Measurements from ENCODE around the gene GASK1A. TPM values are rescaled to one million over a fixed set of nuclear protein-coding genes. Genes with fewer than 3 reads are reported as not detected.

Gene GASK1A
- total RNA-seq, 1 donor from 2014 or later: not detected

GRCh38 chr3:43074901-43075689 is 96.0 kb downstream of the GASK1A start:
- Mint-ChIP-seq H3K27ac (ENCODE audit: unreplicated experiment) (no peak overlapping the region), H3K27me3 (ENCODE audit: unreplicated experiment) (peaks cover 2% of the 10 kb centered on the region), H3K36me3 (ENCODE audit: unreplicated experiment) (peaks cover 21% of the 10 kb centered on the region), H3K4me1 (ENCODE audit: low read depth, unreplicated experiment) (no peaks in the 10 kb centered on the region), H3K9me3 (ENCODE audit: unreplicated experiment) (no peaks in the 10 kb centered on the region), H3K4me3 (ENCODE audit: unreplicated experiment) (no peak overlapping the region)
- no peak for TF ChIP-seq CTCF (IDR thresholded peaks at IDR 0.05; ENCODE audit: partially characterized antibody, unreplicated experiment)
- DNase-seq: no peak

DNA sequence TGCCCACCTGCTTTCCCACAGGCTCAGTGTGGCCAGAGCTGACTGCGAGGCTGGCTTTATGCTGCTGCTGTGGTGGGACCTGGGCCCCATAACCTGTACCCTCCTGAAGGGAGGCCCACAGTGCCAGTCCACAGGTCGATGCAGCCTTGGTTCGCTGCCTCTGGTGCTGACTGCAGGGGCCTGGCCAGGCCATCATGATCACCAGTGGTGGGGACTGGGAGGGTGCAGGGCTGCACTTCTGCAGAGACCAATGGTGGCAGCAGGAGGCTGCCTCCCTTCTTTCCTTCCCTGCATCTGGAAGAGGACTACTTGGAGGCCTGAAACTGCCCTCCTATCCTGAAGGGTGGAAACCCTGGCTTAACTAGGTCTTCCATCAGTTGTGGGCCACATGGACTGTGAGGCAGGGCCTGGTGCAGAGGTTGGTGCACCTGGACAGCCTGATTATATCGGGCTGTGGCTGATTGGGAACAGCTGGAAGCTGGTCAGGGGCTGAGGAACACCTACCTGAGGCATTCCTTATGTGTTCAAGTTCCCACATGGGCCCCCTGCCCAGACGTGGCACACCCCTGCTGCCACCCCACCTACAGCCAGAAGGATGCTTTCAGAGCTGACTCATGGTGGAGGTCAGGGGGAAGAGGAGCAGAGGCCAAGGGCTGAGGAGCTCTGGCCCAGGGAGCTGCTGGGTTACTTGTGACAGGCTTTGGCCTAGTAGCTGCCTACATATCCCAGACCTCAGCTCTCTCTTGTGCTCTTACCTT is 97.0 kb downstream of the GASK1A start:
- Mint-ChIP-seq H3K9me3 (ENCODE audit: unreplicated experiment) (peaks cover 2% of the 10 kb centered on the region), H3K36me3 (ENCODE audit: unreplicated experiment) (peaks cover 29% of the 10 kb centered on the region), H3K4me3 (ENCODE audit: unreplicated experiment) (no peak overlapping the region), H3K27ac (ENCODE audit: unreplicated experiment) (no peak overlapping the region), H3K4me1 (ENCODE audit: low read depth, unreplicated experiment) (no peaks in the 10 kb centered on the region), H3K27me3 (ENCODE audit: unreplicated experiment) (peaks cover 3% of the 10 kb centered on the region)
- no peak for TF ChIP-seq CTCF (IDR thresholded peaks at IDR 0.05; ENCODE audit: partially characterized antibody, unreplicated experiment)
- DNase-seq: no peak

- H3K4me3 Mint-ChIP-seq (ENCODE audit: unreplicated experiment): no peak overlapping the region
- no peak overlapping the region for H3K27ac Mint-ChIP-seq (ENCODE audit: unreplicated experiment)
- no peak for DNase-seq
- H3K4me1 Mint-ChIP-seq (ENCODE audit: low read depth, unreplicated experiment): no peaks in the 10 kb centered on the region
- H3K36me3 Mint-ChIP-seq (ENCODE audit: unreplicated experiment): peaks cover 29% of the 10 kb centered on the region
- H3K27me3 Mint-ChIP-seq (ENCODE audit: unreplicated experiment): peaks cover 3% of the 10 kb centered on the region
- no peak for TF ChIP-seq CTCF (IDR thresholded peaks at IDR 0.05; ENCODE audit: partially characterized antibody, unreplicated experiment)
- peaks cover 2% of the 10 kb centered on the region for H3K9me3 Mint-ChIP-seq (ENCODE audit: unreplicated experiment)
Measured at GRCh38 chr3:43076857-43077256, 97.7 kb downstream of the GASK1A start.

DNA sequence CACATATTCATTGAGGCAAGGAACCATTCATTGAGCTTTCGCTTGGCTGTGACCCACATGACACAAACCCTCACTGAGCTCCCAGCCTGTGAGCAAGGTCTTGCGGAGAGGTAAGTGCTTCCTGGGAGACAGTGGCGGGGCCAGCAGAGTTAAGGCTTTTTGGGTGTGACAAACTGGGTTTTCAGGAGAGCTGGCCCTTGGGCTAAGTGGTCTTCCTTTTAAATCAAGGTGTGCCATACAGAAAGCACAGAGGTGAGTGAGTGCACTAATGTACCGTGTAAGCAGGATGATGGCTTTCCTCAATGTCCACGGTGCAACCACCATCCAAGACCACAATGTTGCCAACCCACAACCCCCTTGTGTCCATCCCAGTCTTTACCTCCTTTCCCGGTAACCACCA is 98.2 kb downstream of the GASK1A start:
- peaks cover 29% of the 10 kb centered on the region for H3K36me3 Mint-ChIP-seq (ENCODE audit: unreplicated experiment)
- no peak for TF ChIP-seq CTCF (IDR thresholded peaks at IDR 0.05; ENCODE audit: partially characterized antibody, unreplicated experiment)
- H3K4me3 Mint-ChIP-seq (ENCODE audit: unreplicated experiment): no peak overlapping the region

GRCh38 chr3:43077707-43078106 is 98.6 kb downstream of the GASK1A start:
- H3K27me3 Mint-ChIP-seq (ENCODE audit: unreplicated experiment): peaks cover 3% of the 10 kb centered on the region
- no peak overlapping the region for H3K27ac Mint-ChIP-seq (ENCODE audit: unreplicated experiment)
- no peak for TF ChIP-seq CTCF (IDR thresholded peaks at IDR 0.05; ENCODE audit: partially characterized antibody, unreplicated experiment)
- peaks cover 2% of the 10 kb centered on the region for H3K9me3 Mint-ChIP-seq (ENCODE audit: unreplicated experiment)
- H3K4me1 Mint-ChIP-seq (ENCODE audit: low read depth, unreplicated experiment): no peaks in the 10 kb centered on the region
- peaks cover 29% of the 10 kb centered on the region for H3K36me3 Mint-ChIP-seq (ENCODE audit: unreplicated experiment)
- H3K4me3 Mint-ChIP-seq (ENCODE audit: unreplicated experiment): no peak overlapping the region
- DNase-seq: no peak

More for the DNA sequence above, 98.2 kb downstream of the GASK1A start:
- peaks cover 2% of the 10 kb centered on the region for H3K9me3 Mint-ChIP-seq (ENCODE audit: unreplicated experiment)
- H3K4me1 Mint-ChIP-seq (ENCODE audit: low read depth, unreplicated experiment): no peaks in the 10 kb centered on the region
- H3K27ac Mint-ChIP-seq (ENCODE audit: unreplicated experiment): no peak overlapping the region
- no peak for DNase-seq
- H3K27me3 Mint-ChIP-seq (ENCODE audit: unreplicated experiment): peaks cover 3% of the 10 kb centered on the region

All from glutamatergic neuron (in vitro differentiated cells).